Gastroesophageal sphincter (tissue), 3 donors: Measurements from ENCODE around the gene CIAO3.

Experiments
- POLR2A ChIP-seq, 2 donors: fragments of 450-650 bp; IDR thresholded peaks; one replicate each; pipeline ENCODE4 v1.6.1; 2017; ENCODE audit warnings: antibody characterized with exemption in 2 of 2, mild to moderate bottlenecking in 2 of 2, moderate library complexity in 1 of 2
- POLR2AphosphoS5 ChIP-seq: sonication (generic); formaldehyde crosslinking; IDR thresholded peaks from one replicate; pipeline ENCODE4 v1.6.1; 2017; ENCODE audit warnings: antibody characterized with exemption
- TF ChIP-seq, protein P1 (sequence below), 4 experiments: fragments of 200-600 bp in 2 of 4; fragments of 450-650 bp in 2 of 4; sonication (generic) in 1 of 4; IDR thresholded peaks; one replicate each; pipeline ENCODE4 v1.5.1; 2017 to 2019; ENCODE audit warnings: antibody characterized with exemption in 4 of 4, mild to moderate bottlenecking in 2 of 4, moderate library complexity in 2 of 4

DNA sequence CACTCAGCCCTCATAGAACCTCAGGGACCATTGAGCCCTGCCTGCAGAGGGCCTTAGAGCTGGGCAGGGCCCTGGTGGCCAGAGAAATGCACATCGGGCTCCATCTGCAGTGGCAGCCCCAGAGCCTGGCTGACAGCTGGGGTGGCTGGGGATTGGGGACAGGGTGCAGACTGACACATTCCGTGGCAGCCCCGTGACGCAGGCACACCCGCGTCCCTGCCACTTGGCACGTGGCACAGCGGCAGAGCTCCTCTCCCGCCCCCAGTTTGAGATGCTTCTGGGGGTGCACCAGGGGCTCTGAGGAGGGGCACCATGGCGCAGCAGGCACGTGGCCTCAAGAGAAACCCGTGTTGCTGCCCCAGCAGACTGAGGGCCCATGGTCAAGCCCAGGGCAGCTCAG, 37.4 kb downstream of the CIAO3 start:
- TF ChIP-seq, protein P1, sequence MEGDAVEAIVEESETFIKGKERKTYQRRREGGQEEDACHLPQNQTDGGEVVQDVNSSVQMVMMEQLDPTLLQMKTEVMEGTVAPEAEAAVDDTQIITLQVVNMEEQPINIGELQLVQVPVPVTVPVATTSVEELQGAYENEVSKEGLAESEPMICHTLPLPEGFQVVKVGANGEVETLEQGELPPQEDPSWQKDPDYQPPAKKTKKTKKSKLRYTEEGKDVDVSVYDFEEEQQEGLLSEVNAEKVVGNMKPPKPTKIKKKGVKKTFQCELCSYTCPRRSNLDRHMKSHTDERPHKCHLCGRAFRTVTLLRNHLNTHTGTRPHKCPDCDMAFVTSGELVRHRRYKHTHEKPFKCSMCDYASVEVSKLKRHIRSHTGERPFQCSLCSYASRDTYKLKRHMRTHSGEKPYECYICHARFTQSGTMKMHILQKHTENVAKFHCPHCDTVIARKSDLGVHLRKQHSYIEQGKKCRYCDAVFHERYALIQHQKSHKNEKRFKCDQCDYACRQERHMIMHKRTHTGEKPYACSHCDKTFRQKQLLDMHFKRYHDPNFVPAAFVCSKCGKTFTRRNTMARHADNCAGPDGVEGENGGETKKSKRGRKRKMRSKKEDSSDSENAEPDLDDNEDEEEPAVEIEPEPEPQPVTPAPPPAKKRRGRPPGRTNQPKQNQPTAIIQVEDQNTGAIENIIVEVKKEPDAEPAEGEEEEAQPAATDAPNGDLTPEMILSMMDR (IDR thresholded peaks at IDR 0.05) = no peak
- TF ChIP-seq POLR2AphosphoS5 = no peak
- TF ChIP-seq POLR2A (IDR thresholded peaks at IDR 0.05) = no peak
